ENCODE results near the gene LARGE1. TPM values are rescaled to one million over a fixed set of nuclear protein-coding genes. Genes with fewer than 3 reads are reported as not detected.
A peak's percentile ranks its signal among the peaks of the same experiment; 100 is the strongest.

Gene LARGE1
- total RNA-seq, 1 donor from 2014 or later: 81.2 TPM

DNA sequence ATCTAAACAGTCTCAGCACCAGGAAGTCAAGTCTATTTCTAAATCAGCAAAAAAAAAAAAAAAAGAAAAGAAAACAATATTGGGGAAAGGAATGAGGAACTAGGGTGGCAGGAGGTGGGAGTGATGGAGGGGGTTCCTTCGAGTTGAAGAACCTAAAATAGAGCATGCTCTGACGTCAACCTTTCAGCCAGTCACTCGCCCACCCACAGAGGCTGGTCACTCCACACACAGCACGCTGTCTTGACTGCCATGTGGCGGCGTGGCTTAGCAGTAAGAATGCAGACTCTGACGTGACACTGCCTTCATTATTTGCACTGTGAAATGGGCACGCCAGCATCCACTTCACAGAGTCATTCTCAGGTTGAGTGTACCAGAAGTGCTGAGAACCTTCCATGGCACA, 48.3 kb downstream of the LARGE1 start:
- TF ChIP-seq, protein P1, sequence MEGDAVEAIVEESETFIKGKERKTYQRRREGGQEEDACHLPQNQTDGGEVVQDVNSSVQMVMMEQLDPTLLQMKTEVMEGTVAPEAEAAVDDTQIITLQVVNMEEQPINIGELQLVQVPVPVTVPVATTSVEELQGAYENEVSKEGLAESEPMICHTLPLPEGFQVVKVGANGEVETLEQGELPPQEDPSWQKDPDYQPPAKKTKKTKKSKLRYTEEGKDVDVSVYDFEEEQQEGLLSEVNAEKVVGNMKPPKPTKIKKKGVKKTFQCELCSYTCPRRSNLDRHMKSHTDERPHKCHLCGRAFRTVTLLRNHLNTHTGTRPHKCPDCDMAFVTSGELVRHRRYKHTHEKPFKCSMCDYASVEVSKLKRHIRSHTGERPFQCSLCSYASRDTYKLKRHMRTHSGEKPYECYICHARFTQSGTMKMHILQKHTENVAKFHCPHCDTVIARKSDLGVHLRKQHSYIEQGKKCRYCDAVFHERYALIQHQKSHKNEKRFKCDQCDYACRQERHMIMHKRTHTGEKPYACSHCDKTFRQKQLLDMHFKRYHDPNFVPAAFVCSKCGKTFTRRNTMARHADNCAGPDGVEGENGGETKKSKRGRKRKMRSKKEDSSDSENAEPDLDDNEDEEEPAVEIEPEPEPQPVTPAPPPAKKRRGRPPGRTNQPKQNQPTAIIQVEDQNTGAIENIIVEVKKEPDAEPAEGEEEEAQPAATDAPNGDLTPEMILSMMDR (IDR thresholded peaks at IDR 0.05; ENCODE audit: partially characterized antibody, unreplicated experiment): no peak
- peaks cover 1% of the 10 kb centered on the region for H3K9me3 Mint-ChIP-seq (ENCODE audit: unreplicated experiment)
- peaks cover 2% of the 10 kb centered on the region for H3K27me3 Mint-ChIP-seq (ENCODE audit: unreplicated experiment)
- H3K27ac Mint-ChIP-seq (ENCODE audit: unreplicated experiment): no peak overlapping the region
- peaks cover 23% of the 10 kb centered on the region for H3K4me1 Mint-ChIP-seq (ENCODE audit: low read depth, unreplicated experiment)
- H3K4me3 Mint-ChIP-seq (ENCODE audit: unreplicated experiment): no peak overlapping the region
- no peaks in the 10 kb centered on the region for H3K36me3 Mint-ChIP-seq (ENCODE audit: unreplicated experiment)
- no peak for DNase-seq

DNA sequence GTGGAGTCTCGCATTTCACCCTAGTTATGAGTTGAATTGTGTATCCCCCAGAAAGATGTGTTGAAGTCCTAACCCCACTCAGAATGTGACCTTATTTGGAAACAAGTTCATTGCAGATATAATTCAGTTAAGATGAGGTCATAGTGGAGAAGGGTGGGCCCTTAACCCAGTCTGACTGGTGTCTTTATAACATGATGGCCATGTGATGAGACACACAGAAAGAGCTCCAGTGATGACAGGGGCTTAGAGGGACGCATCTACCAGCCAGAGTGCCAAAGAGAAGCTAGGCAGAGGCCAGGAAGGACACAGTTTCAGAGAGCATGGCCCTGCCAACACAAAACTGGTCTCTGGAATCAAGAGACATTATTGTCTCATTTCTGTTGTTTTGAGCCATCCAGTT, 50.3 kb downstream of the LARGE1 start:
- H3K4me1 Mint-ChIP-seq (ENCODE audit: low read depth, unreplicated experiment): peaks cover 20% of the 10 kb centered on the region
- peaks cover 1% of the 10 kb centered on the region for H3K9me3 Mint-ChIP-seq (ENCODE audit: unreplicated experiment)
- no peaks in the 10 kb centered on the region for H3K36me3 Mint-ChIP-seq (ENCODE audit: unreplicated experiment)
- no peak for DNase-seq
- TF ChIP-seq, protein P1 (IDR thresholded peaks at IDR 0.05; ENCODE audit: partially characterized antibody, unreplicated experiment): no peak
- peak overlapping the region; percentile 39 for H3K27ac Mint-ChIP-seq (ENCODE audit: unreplicated experiment)
- no peak overlapping the region for H3K4me3 Mint-ChIP-seq (ENCODE audit: unreplicated experiment)
- H3K27me3 Mint-ChIP-seq (ENCODE audit: unreplicated experiment): peaks cover 2% of the 10 kb centered on the region

DNA sequence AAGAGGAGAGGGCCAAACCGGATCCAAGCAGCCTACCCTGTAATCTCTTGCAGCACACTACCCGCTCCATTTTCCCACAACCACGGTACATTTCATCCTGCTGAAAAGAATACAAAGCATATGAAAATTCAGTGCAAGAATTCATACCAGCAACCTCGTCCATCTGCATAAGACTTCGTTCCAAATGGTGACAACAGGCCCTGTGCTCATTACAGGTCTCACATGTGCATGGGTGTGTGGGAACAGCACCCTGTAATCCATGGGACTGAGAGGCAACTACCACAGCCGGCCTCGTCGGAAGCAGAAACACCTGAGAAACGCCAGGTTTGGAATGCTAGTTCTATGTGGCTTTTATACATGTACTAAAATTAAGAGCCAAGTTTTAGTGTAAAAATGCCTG, 52.3 kb downstream of the LARGE1 start:
- Mint-ChIP-seq H3K9me3 (ENCODE audit: unreplicated experiment) (peaks cover 1% of the 10 kb centered on the region), H3K4me1 (ENCODE audit: low read depth, unreplicated experiment) (peaks cover 2% of the 10 kb centered on the region), H3K27ac (ENCODE audit: unreplicated experiment) (no peak overlapping the region), H3K4me3 (ENCODE audit: unreplicated experiment) (no peak overlapping the region), H3K27me3 (ENCODE audit: unreplicated experiment) (no peaks in the 10 kb centered on the region), H3K36me3 (ENCODE audit: unreplicated experiment) (no peaks in the 10 kb centered on the region)
- TF ChIP-seq, protein P1 (IDR thresholded peaks at IDR 0.05; ENCODE audit: partially characterized antibody, unreplicated experiment): no peak
- DNase-seq: no peak

DNA sequence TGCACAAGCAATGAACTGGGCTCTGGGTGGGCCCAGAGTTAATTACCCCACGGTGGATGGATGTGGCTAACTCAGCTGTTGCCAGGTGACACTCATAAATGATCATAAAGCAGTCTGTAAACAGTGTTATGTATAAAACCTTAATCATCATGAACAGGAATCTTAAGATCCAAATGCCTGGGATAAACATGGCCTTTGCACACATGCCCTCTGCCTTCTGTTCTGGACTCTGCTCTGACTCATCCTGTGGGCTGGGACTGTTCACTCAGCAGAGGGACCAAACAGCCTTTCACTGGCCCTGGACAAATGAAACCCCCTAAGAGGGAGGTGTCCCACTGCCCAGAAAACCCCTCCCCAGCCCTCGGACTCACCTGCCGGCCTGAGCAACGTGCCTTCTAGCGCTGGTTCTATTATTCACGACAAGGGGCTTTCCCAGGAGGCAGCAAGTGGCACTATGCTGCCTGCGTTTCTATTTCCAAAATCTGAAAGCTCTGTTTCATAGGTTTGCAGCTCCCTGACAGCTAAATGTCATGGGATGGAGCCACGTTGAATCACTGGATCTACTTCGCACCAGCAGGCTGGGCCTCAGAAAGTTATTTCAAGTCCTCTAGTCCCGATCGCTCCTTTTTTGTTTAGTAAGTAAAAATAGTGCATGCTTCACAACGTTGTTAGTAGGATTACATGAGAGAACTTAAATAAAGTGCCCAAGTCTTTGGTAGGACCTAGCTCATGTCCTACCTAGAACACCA, 53.0 kb downstream of the LARGE1 start:
- H3K36me3 Mint-ChIP-seq (ENCODE audit: unreplicated experiment): no peaks in the 10 kb centered on the region
- H3K4me3 Mint-ChIP-seq (ENCODE audit: unreplicated experiment): no peak overlapping the region
- TF ChIP-seq, protein P1 (IDR thresholded peaks at IDR 0.05; ENCODE audit: partially characterized antibody, unreplicated experiment): no peak
- H3K9me3 Mint-ChIP-seq (ENCODE audit: unreplicated experiment): peaks cover 1% of the 10 kb centered on the region
- no peak overlapping the region for H3K27ac Mint-ChIP-seq (ENCODE audit: unreplicated experiment)
- H3K4me1 Mint-ChIP-seq (ENCODE audit: low read depth, unreplicated experiment): peaks cover 2% of the 10 kb centered on the region
- DNase-seq: no peak
- no peaks in the 10 kb centered on the region for H3K27me3 Mint-ChIP-seq (ENCODE audit: unreplicated experiment)

DNA sequence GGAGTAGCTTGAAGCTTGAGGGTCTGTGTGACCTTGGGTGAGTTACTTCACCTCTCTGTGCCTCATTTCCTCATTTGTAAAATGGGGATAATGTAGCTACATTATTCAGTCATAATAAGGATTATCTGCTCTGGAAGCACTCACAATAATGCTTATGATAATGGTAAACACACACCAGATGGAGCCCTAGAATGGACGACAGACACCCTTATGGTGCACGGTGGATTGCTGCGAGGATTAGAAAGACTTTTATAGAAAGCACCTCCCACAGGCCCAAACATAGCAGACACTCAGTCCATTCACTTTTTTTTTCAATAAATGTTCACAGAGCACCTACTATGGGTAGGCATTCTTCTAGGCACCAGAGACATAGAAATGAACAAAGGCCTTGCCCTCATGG, 53.8 kb downstream of the LARGE1 start:
- Mint-ChIP-seq H3K27me3 (ENCODE audit: unreplicated experiment) (no peaks in the 10 kb centered on the region), H3K27ac (ENCODE audit: unreplicated experiment) (no peak overlapping the region), H3K36me3 (ENCODE audit: unreplicated experiment) (no peaks in the 10 kb centered on the region), H3K9me3 (ENCODE audit: unreplicated experiment) (no peaks in the 10 kb centered on the region), H3K4me3 (ENCODE audit: unreplicated experiment) (no peak overlapping the region), H3K4me1 (ENCODE audit: low read depth, unreplicated experiment) (peaks cover 2% of the 10 kb centered on the region)
- TF ChIP-seq, protein P1 (IDR thresholded peaks at IDR 0.05; ENCODE audit: partially characterized antibody, unreplicated experiment): no peak
- DNase-seq: no peak

All from glutamatergic neuron (in vitro differentiated cells).